CD8-positive, alpha-beta memory T cell (primary cell): Measurements from ENCODE around the gene ABO. TPM values are rescaled to one million over a fixed set of nuclear protein-coding genes. Genes with fewer than 3 reads are reported as not detected.
"Not testable (repeated sequence)": the region's sequence is repeated elsewhere in the genome, so short reads cannot be mapped to it uniquely, and the experiment has no call there.

Source experiments
- CTCF ChIA-PET: fragments of 350-600 bp; sonication (Branson Sonifier 250); formaldehyde crosslinking; loops from one replicate; lab custom pipeline; 2021; ENCODE audit warnings: antibody characterized with exemption; lab: Charles Lee
- POLR2A ChIA-PET: fragments of 350-600 bp; sonication (Branson Sonifier 250); formaldehyde crosslinking; loops from one replicate; lab custom pipeline; 2021; ENCODE audit warnings: antibody characterized with exemption; lab: Charles Lee
- DNase-seq, 5 donors: peaks; one replicate each; pipeline versions ENCODE4 v3.0.0 to v3.0.0-alpha.2; 2020 to 2022; ENCODE audit warnings: mixed read lengths in 1 of 5
- H3K27ac ChIP-seq: one replicate; pipeline ENCODE4 v1.7.0; 2013; ENCODE audit warnings: low read depth, mild to moderate bottlenecking, low read length, moderate library complexity
- H3K27me3 ChIP-seq: 2 replicates; pipeline ENCODE4 v1.7.0; 2013; ENCODE audit warnings: low read length, mild to moderate bottlenecking; ENCODE audit not compliant: insufficient read depth, poor library complexity, severe bottlenecking
- H3K36me3 ChIP-seq: 2 replicates; pipeline ENCODE4 v1.7.0; 2013; ENCODE audit warnings: mild to moderate bottlenecking, low read length, moderate library complexity; ENCODE audit not compliant: insufficient read depth
- H3K4me1 ChIP-seq: 2 replicates; pipeline ENCODE4 v1.7.0; 2013; ENCODE audit warnings: mild to moderate bottlenecking, low read length, moderate library complexity; ENCODE audit not compliant: insufficient read depth
- H3K4me3 ChIP-seq: 2 replicates; pipeline ENCODE4 v1.7.0; 2013; ENCODE audit warnings: mild to moderate bottlenecking, low read length
- H3K9me3 ChIP-seq: 2 replicates; pipeline ENCODE4 v1.7.0; 2013; ENCODE audit warnings: mild to moderate bottlenecking, low read length
- H3K27ac Mint-ChIP-seq, 8 donors: one replicate each; pipeline ENCODE4 v1.8.0; 2020 to 2021; ENCODE audit warnings: mixed read lengths in 8 of 8, mild to moderate bottlenecking in 6 of 8, inconsistent platforms in 3 of 8, moderate library complexity in 3 of 8
- H3K27me3 Mint-ChIP-seq, 2 donors: one replicate each; pipeline ENCODE4 v1.8.0; 2020 to 2021; ENCODE audit warnings: mixed read lengths in 2 of 2, mild to moderate bottlenecking in 1 of 2, moderate library complexity in 1 of 2
- H3K36me3 Mint-ChIP-seq, 3 donors: one replicate each; pipeline ENCODE4 v1.8.0; 2020 to 2021; ENCODE audit warnings: mixed read lengths in 3 of 3, inconsistent platforms in 1 of 3, mild to moderate bottlenecking in 1 of 3
- H3K4me1 Mint-ChIP-seq, 3 donors: one replicate each; pipeline ENCODE4 v1.8.0; 2020 to 2021; ENCODE audit warnings: mixed read lengths in 3 of 3, inconsistent platforms in 1 of 3, mild to moderate bottlenecking in 1 of 3
- H3K4me3 Mint-ChIP-seq, 7 donors: one replicate each; pipeline ENCODE4 v1.8.0; 2020 to 2021; ENCODE audit warnings: mixed read lengths in 7 of 7, mild to moderate bottlenecking in 6 of 7, moderate library complexity in 4 of 7, inconsistent platforms in 2 of 7
- H3K9me3 Mint-ChIP-seq, 5 donors: one replicate each; pipeline ENCODE4 v1.8.0; 2020 to 2022; ENCODE audit warnings: mixed read lengths in 5 of 5, mild to moderate bottlenecking in 3 of 5, moderate library complexity in 2 of 5, inconsistent platforms in 1 of 5
- polyA plus RNA-seq: library from polyadenylated mRNA; unstranded; fragments of 300-500 nt; fragmentation: Illumina TruSeq; gene quantifications from one replicate; pipeline ENCODE4 v1.2.3, GENCODE V29; 2021
- total RNA-seq, 2 experiments: library from RNA; stranded (reverse); gene quantifications; one replicate each; pipeline ENCODE4 v1.2.3, GENCODE V29; 2021

ABO gene
- total and polyA plus RNA-seq, 3 experiments from 2014 or later, result not detected

GRCh38 chr9:133274236-133275104 is 531 bp downstream of the ABO start:
- ChIA-PET POLR2A (no interaction called here), CTCF (no interaction called here)
- no peaks in the 10 kb centered on the region for H3K9me3 ChIP-seq

GRCh38 chr9:133273819-133274218 is 1.2 kb downstream of the ABO start:
- ChIA-PET POLR2A (no interaction called here), CTCF (no interaction called here)
- peaks cover 34 to 65% of the 10 kb centered on the region in 2 donors for H3K27me3 Mint-ChIP-seq
- H3K9me3 Mint-ChIP-seq, result no peaks in the 10 kb centered on the region
- peak overlapping the region; percentile 64 for H3K27ac ChIP-seq
- peaks cover 0 to 5% (median 0%) of the 10 kb centered on the region in 3 donors for H3K4me1 Mint-ChIP-seq
- H3K9me3 ChIP-seq, result no peaks in the 10 kb centered on the region
- H3K4me1 ChIP-seq, result no peaks in the 10 kb centered on the region
- no peaks in the 10 kb centered on the region for H3K27me3 ChIP-seq
- no peak overlapping the region for H3K27ac Mint-ChIP-seq
- H3K4me3 ChIP-seq, result no peak overlapping the region
- DNase-seq, result no peak
- no peak overlapping the region for H3K4me3 Mint-ChIP-seq
- H3K36me3 Mint-ChIP-seq, result no peaks in the 10 kb centered on the region
- no peaks in the 10 kb centered on the region for H3K36me3 ChIP-seq

More at GRCh38 chr9:133274236-133275104, 531 bp downstream of the ABO start:
- Histone ChIP-seq H3K4me3 (no peak overlapping the region), H3K27ac (peak overlapping the region; percentile 64), H3K27me3 (no peaks in the 10 kb centered on the region), H3K36me3 (no peaks in the 10 kb centered on the region), H3K4me1 (no peaks in the 10 kb centered on the region)
- no peak for DNase-seq
- H3K4me1 Mint-ChIP-seq, result peaks cover 0 to 5% (median 0%) of the 10 kb centered on the region in 3 donors
- no peak overlapping the region for H3K4me3 Mint-ChIP-seq
- H3K27me3 Mint-ChIP-seq, result peaks cover 29 to 66% of the 10 kb centered on the region in 2 donors
- H3K27ac Mint-ChIP-seq, result no peak overlapping the region
- H3K36me3 Mint-ChIP-seq, result no peaks in the 10 kb centered on the region
- H3K9me3 Mint-ChIP-seq, result no peaks in the 10 kb centered on the region

- Mint-ChIP-seq H3K27me3 (peaks cover 39 to 65% of the 10 kb centered on the region in 2 donors), H3K9me3 (no peaks in the 10 kb centered on the region), H3K4me1 (peaks cover 0 to 5% (median 0%) of the 10 kb centered on the region in 3 donors), H3K27ac (no peak overlapping the region), H3K36me3 (no peaks in the 10 kb centered on the region), H3K4me3 (no peak overlapping the region)
- ChIA-PET POLR2A (no interaction called here), CTCF (no interaction called here)
- Histone ChIP-seq H3K4me3 (no peak overlapping the region), H3K27me3 (no peaks in the 10 kb centered on the region), H3K4me1 (no peaks in the 10 kb centered on the region), H3K36me3 (no peaks in the 10 kb centered on the region), H3K27ac (peak overlapping the region; percentile 64), H3K9me3 (no peaks in the 10 kb centered on the region)
- DNase-seq, result no peak
Measured at GRCh38 chr9:133273098-133273497, 1.9 kb downstream of the ABO start.

GRCh38 chr9:133269537-133270362 is 5.3 kb downstream of the ABO start:
- H3K9me3 Mint-ChIP-seq, result no peaks in the 10 kb centered on the region
- no peaks in the 10 kb centered on the region for H3K36me3 Mint-ChIP-seq
- H3K27me3 ChIP-seq, result no peaks in the 10 kb centered on the region
- DNase-seq, result no peak
- no peaks in the 10 kb centered on the region for H3K9me3 ChIP-seq
- H3K4me1 Mint-ChIP-seq, result peaks cover 0 to 5% (median 0%) of the 10 kb centered on the region in 3 donors
- H3K27me3 Mint-ChIP-seq, result peaks cover 26 to 53% of the 10 kb centered on the region in 2 donors
- CTCF ChIA-PET, result no interaction called here
- no peak overlapping the region for H3K27ac Mint-ChIP-seq
- POLR2A ChIA-PET, result no interaction called here
- no peaks in the 10 kb centered on the region for H3K4me1 ChIP-seq
- no peaks in the 10 kb centered on the region for H3K36me3 ChIP-seq
- no peak overlapping the region for H3K4me3 ChIP-seq
- peak overlapping the region; percentile 61 for H3K27ac ChIP-seq
- no peak overlapping the region for H3K4me3 Mint-ChIP-seq

GRCh38 chr9:133269136-133269535 is 5.9 kb downstream of the ABO start:
- H3K9me3 Mint-ChIP-seq, H3K36me3 ChIP-seq, POLR2A ChIA-PET, H3K36me3 Mint-ChIP-seq, DNase-seq, H3K27me3 ChIP-seq, H3K4me1 ChIP-seq, H3K9me3 ChIP-seq, H3K4me1 Mint-ChIP-seq, CTCF ChIA-PET, H3K27ac Mint-ChIP-seq, H3K4me3 Mint-ChIP-seq, H3K4me3 ChIP-seq: not testable (repeated sequence)
- H3K27me3 Mint-ChIP-seq, result peaks cover 24 to 49% of the 10 kb centered on the region in 2 donors
- H3K27ac ChIP-seq, result peak overlapping the region; percentile 61

- Histone ChIP-seq H3K36me3 (no peaks in the 10 kb centered on the region), H3K27me3 (no peaks in the 10 kb centered on the region), H3K4me3 (no peak overlapping the region), H3K27ac (peak overlapping the region; percentile 61), H3K4me1 (no peaks in the 10 kb centered on the region), H3K9me3 (no peaks in the 10 kb centered on the region)
- H3K27ac Mint-ChIP-seq, result no peak overlapping the region
- H3K4me3 Mint-ChIP-seq, result no peak overlapping the region
- no peaks in the 10 kb centered on the region for H3K9me3 Mint-ChIP-seq
- ChIA-PET CTCF (no interaction called here), POLR2A (no interaction called here)
- DNase-seq, result no peak
- no peaks in the 10 kb centered on the region for H3K36me3 Mint-ChIP-seq
- peaks cover 18 to 45% of the 10 kb centered on the region in 2 donors for H3K27me3 Mint-ChIP-seq
- H3K4me1 Mint-ChIP-seq, result peaks cover 0 to 5% (median 0%) of the 10 kb centered on the region in 3 donors
Measured at GRCh38 chr9:133268335-133269056, 6.5 kb downstream of the ABO start.

GRCh38 chr9:133264235-133264764 is 10.7 kb downstream of the ABO start:
- Mint-ChIP-seq H3K4me1 (no peaks in the 10 kb centered on the region), H3K27me3 (peaks cover 12 to 33% of the 10 kb centered on the region in 2 donors), H3K36me3 (no peaks in the 10 kb centered on the region), H3K4me3 (no peak overlapping the region), H3K9me3 (no peaks in the 10 kb centered on the region), H3K27ac (no peak overlapping the region)
- Histone ChIP-seq H3K4me1 (no peaks in the 10 kb centered on the region), H3K4me3 (no peak overlapping the region), H3K36me3 (no peaks in the 10 kb centered on the region), H3K27me3 (no peaks in the 10 kb centered on the region), H3K27ac (no peak overlapping the region), H3K9me3 (no peaks in the 10 kb centered on the region)
- ChIA-PET CTCF (no interaction called here), POLR2A (no interaction called here)
- no peak for DNase-seq
